Caco-2 (cell line): ENCODE data around the gene COX6A2. TPM values are rescaled to one million over a fixed set of nuclear protein-coding genes. Genes with fewer than 3 reads are reported as not detected.

ENCODE experiments used
- BruUV-seq: library from RNA; stranded (reverse); fragments of 400-500 nt; replicated peaks from 2 replicates; lab custom pipeline; 2021; lab: Mats Ljungman, UMichigan
- CTCF ChIA-PET: fragments of 300-600 bp; sonication (Branson Sonifier 250); formaldehyde crosslinking; loops from one replicate; lab custom pipeline; 2022; ENCODE audit warnings: antibody characterized with exemption; lab: Charles Lee
- POLR2A ChIA-PET: fragments of 300-600 bp; sonication (Branson Sonifier 250); formaldehyde crosslinking; loops from one replicate; lab custom pipeline; 2022; ENCODE audit warnings: antibody characterized with exemption; lab: Charles Lee
- DNase-seq, 2 experiments: peaks; one replicate each; pipeline versions ENCODE4 v3.0.0 to v3.0.0-alpha.2; 2020 to 2022
- H3K27me3 ChIP-seq: replicated peaks from 2 replicates; pipeline ENCODE4 v1.6.0; 2011; ENCODE audit warnings: low read length; ENCODE audit not compliant: control insufficient read depth, insufficient read depth
- H3K36me3 ChIP-seq: 2 replicates; pipeline ENCODE4 v1.5.1; 2011; ENCODE audit warnings: low read length; ENCODE audit not compliant: control insufficient read depth, insufficient read depth
- H3K4me1 ChIP-seq: fragments of 250-450 bp; sonication (Bioruptor Pico); 2 replicates; pipeline ENCODE4 v1.5.1; 2020; ENCODE audit warnings: mild to moderate bottlenecking
- H3K4me3 ChIP-seq: 2 replicates; pipeline ENCODE4 v1.5.1; 2011; ENCODE audit warnings: low read depth, mild to moderate bottlenecking, control low read depth, low read length
- H3K9me3 ChIP-seq: fragments of 250-450 bp; sonication (Bioruptor Pico); 2 replicates; pipeline ENCODE4 v1.5.1; 2020; ENCODE audit warnings: mild to moderate bottlenecking, moderate library complexity
- H3K27ac Mint-ChIP-seq: one replicate; pipeline ENCODE4 v1.8.0; 2022; ENCODE audit warnings: mixed read lengths; ENCODE audit not compliant: unreplicated experiment
- H3K27me3 Mint-ChIP-seq: one replicate; pipeline ENCODE4 v1.8.0; 2022; ENCODE audit warnings: mixed read lengths; ENCODE audit not compliant: insufficient read depth, unreplicated experiment
- H3K36me3 Mint-ChIP-seq: one replicate; pipeline ENCODE4 v1.8.0; 2022; ENCODE audit warnings: mild to moderate bottlenecking, mixed read lengths; ENCODE audit not compliant: insufficient read depth, unreplicated experiment
- H3K4me1 Mint-ChIP-seq: one replicate; pipeline ENCODE4 v1.8.0; 2022; ENCODE audit warnings: low read depth, mixed read lengths; ENCODE audit not compliant: unreplicated experiment
- H3K4me3 Mint-ChIP-seq: one replicate; pipeline ENCODE4 v1.8.0; 2022; ENCODE audit warnings: mild to moderate bottlenecking, moderate library complexity, mixed read lengths; ENCODE audit not compliant: unreplicated experiment
- H3K9me3 Mint-ChIP-seq: one replicate; pipeline ENCODE4 v1.8.0; 2022; ENCODE audit warnings: mixed read lengths; ENCODE audit not compliant: unreplicated experiment
- CTCF ChIP-seq, 2 experiments: fragments of 200-600 bp in 1 of 2; IDR thresholded peaks; 1 replicate in 1 of 2; 2 replicates in 1 of 2; pipeline versions ENCODE4 v1.5.1 to v1.8.0; 2011 to 2022; ENCODE audit warnings: antibody characterized with exemption in 1 of 2, control low read depth in 1 of 2, inconsistent platforms in 1 of 2, low read depth in 1 of 2, low read length in 1 of 2, mild to moderate bottlenecking in 1 of 2, moderate library complexity in 1 of 2; ENCODE audit not compliant: insufficient read depth in 1 of 2, severe bottlenecking in 1 of 2, unreplicated experiment in 1 of 2
- intact Hi-C: fragments of 100-400 bp; cut with micrococcal nuclease; formaldehyde crosslinking; loops from one replicate; pipeline ENCODE4 v1.10.0; 2022; ENCODE audit not compliant: unreplicated experiment
- total RNA-seq: library from RNA; stranded (reverse); gene quantifications from 2 replicates; pipeline ENCODE4 v1.2.3, GENCODE V29; 2022

The COX6A2 gene
- total RNA-seq, 1 experiment from 2014 or later = not detected

- no peaks in the 10 kb centered on the region for H3K4me1 Mint-ChIP-seq
- no peak overlapping the region for H3K4me3 Mint-ChIP-seq
- H3K9me3 Mint-ChIP-seq = no peaks in the 10 kb centered on the region
Measured at GRCh38 chr16:31407406-31407805, 20.8 kb downstream of the COX6A2 start.

DNA sequence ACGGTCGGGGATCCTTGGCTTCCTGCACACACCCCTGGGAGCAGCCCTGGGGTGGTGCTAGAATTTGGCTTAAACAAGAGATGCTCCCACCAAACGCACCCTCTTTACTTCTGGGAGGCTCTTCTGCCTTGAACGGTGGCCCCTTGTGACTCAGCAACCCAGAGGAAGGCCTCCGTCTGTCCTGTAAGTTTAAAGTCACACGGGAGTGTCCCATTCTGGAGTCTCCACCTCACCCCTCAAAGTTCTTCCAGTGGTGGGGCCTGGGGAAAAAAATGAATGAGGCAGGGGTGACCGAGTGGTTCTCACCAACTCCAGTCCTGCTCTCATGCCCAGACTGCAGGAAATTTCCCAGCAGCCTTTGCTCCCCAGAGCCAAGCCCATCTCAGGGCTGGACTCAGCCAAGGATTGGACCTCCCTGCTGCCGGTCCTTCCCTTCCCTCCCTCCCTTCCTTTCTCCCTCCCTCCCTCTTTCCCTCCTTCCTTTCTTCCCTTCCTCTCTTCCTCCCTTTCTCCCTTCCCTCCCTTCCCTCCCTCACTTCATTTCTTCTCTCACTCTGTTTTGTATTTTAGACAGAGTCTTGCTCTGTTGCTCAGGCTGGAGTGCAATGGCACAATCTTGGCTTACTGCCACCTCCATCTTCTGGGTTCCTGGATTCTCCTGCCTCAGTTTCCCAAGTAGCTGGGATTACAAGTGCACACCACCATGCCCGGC lies 23.7 kb downstream of the COX6A2 start:
- Histone ChIP-seq H3K9me3 (no peaks in the 10 kb centered on the region), H3K36me3 (no peaks in the 10 kb centered on the region), H3K4me1 (no peaks in the 10 kb centered on the region), H3K4me3 (no peak overlapping the region), H3K27me3 (no peaks in the 10 kb centered on the region)
- intact Hi-C loops = no loop called here
- Mint-ChIP-seq H3K9me3 (peaks cover 4% of the 10 kb centered on the region), H3K36me3 (no peaks in the 10 kb centered on the region), H3K4me1 (no peaks in the 10 kb centered on the region), H3K4me3 (no peak overlapping the region), H3K27me3 (peaks cover 5% of the 10 kb centered on the region), H3K27ac (no peak overlapping the region)
- TF ChIP-seq CTCF (IDR thresholded peaks at IDR 0.05; ENCODE audit: insufficient read depth in 1 of 2, low read depth in 1 of 2, low read length in 1 of 2, severe bottlenecking in 1 of 2, unreplicated experiment in 1 of 2) = no peak
- DNase-seq = no peak
- CTCF ChIA-PET = no interaction called here
- POLR2A ChIA-PET = no interaction called here
- BruUV-seq = no TSS peak

More at GRCh38 chr16:31407406-31407805, 20.8 kb downstream of the COX6A2 start:
- intact Hi-C loops = no loop called here
- H3K9me3 ChIP-seq = no peaks in the 10 kb centered on the region
- no peaks in the 10 kb centered on the region for H3K27me3 ChIP-seq
- TF ChIP-seq CTCF (IDR thresholded peaks at IDR 0.05; ENCODE audit: insufficient read depth in 1 of 2, low read depth in 1 of 2, low read length in 1 of 2, severe bottlenecking in 1 of 2, unreplicated experiment in 1 of 2) = no peak
- no peaks in the 10 kb centered on the region for H3K36me3 ChIP-seq
- H3K4me1 ChIP-seq = no peaks in the 10 kb centered on the region
- ChIA-PET CTCF (no interaction called here), POLR2A (no interaction called here)
- no peak for DNase-seq
- H3K27ac Mint-ChIP-seq = no peak overlapping the region
- no peak overlapping the region for H3K4me3 ChIP-seq
- peaks cover 10% of the 10 kb centered on the region for H3K27me3 Mint-ChIP-seq
- H3K36me3 Mint-ChIP-seq = no peaks in the 10 kb centered on the region
- BruUV-seq = no TSS peak

- BruUV-seq = no TSS peak
- no peak for TF ChIP-seq CTCF (IDR thresholded peaks at IDR 0.05; ENCODE audit: insufficient read depth in 1 of 2, low read depth in 1 of 2, low read length in 1 of 2, severe bottlenecking in 1 of 2, unreplicated experiment in 1 of 2)
- H3K36me3 Mint-ChIP-seq = no peaks in the 10 kb centered on the region
- H3K4me3 Mint-ChIP-seq = no peak overlapping the region
- H3K27ac Mint-ChIP-seq = no peak overlapping the region
- H3K27me3 Mint-ChIP-seq = peaks cover 5% of the 10 kb centered on the region
- H3K4me1 Mint-ChIP-seq = no peaks in the 10 kb centered on the region
- Histone ChIP-seq H3K36me3 (no peaks in the 10 kb centered on the region), H3K27me3 (no peaks in the 10 kb centered on the region), H3K4me1 (no peaks in the 10 kb centered on the region), H3K9me3 (no peaks in the 10 kb centered on the region), H3K4me3 (no peak overlapping the region)
- no peak for DNase-seq
- ChIA-PET POLR2A (no interaction called here), CTCF (no interaction called here)
- H3K9me3 Mint-ChIP-seq = peaks cover 10% of the 10 kb centered on the region
- intact Hi-C loops = no loop called here
Measured at GRCh38 chr16:31403590-31404352, 24.4 kb downstream of the COX6A2 start.
